Suprapubic skin (tissue), 4 donors: ENCODE data around the gene PCDHB14. TPM values are rescaled to one million over a fixed set of nuclear protein-coding genes. Genes with fewer than 3 reads are reported as not detected.
A peak's percentile ranks its signal among the peaks of the same experiment; 100 is the strongest.
"Not testable (repeated sequence)": the region's sequence is repeated elsewhere in the genome, so short reads cannot be mapped to it uniquely, and the experiment has no call there.

Source experiments
- DNase-seq, 2 donors: peaks; one replicate each; pipeline ENCODE4 v3.0.0-alpha.2; 2019; ENCODE audit warnings: low spot score in 2 of 2
- H3K27ac ChIP-seq: fragments of 200-600 bp; sonication (generic); one replicate; pipeline ENCODE4 v1.5.1; 2019
- H3K27me3 ChIP-seq: fragments of 200-600 bp; sonication (generic); one replicate; pipeline ENCODE4 v1.5.1; 2019
- H3K36me3 ChIP-seq: fragments of 200-600 bp; sonication (generic); one replicate; pipeline ENCODE4 v1.5.1; 2019
- H3K4me1 ChIP-seq: fragments of 200-600 bp; sonication (generic); one replicate; pipeline ENCODE4 v1.5.1; 2019
- H3K4me3 ChIP-seq: fragments of 200-600 bp; sonication (generic); one replicate; pipeline ENCODE4 v1.5.1; 2019; ENCODE audit warnings: mild to moderate bottlenecking
- H3K9me3 ChIP-seq: fragments of 200-600 bp; sonication (generic); one replicate; pipeline ENCODE4 v1.5.1; 2019
- CTCF ChIP-seq, 2 donors: fragments of 200-600 bp in 1 of 2; fragments of 450-650 bp in 1 of 2; sonication (generic) in 1 of 2; IDR thresholded peaks; one replicate each; pipeline ENCODE4 v1.5.1; 2016 to 2019; ENCODE audit warnings: antibody characterized with exemption in 2 of 2, mild to moderate bottlenecking in 1 of 2, moderate library complexity in 1 of 2
- EP300 ChIP-seq: sonication (generic); formaldehyde crosslinking; IDR thresholded peaks from one replicate; pipeline ENCODE4 v1.6.1; 2017; ENCODE audit warnings: antibody characterized with exemption
- POLR2A ChIP-seq, 2 donors: fragments of 450-650 bp; IDR thresholded peaks; one replicate each; pipeline ENCODE4 v1.6.1; 2017; ENCODE audit warnings: antibody characterized with exemption in 2 of 2, mild to moderate bottlenecking in 2 of 2, moderate library complexity in 2 of 2
- POLR2AphosphoS5 ChIP-seq, 3 donors: sonication (generic); formaldehyde crosslinking; IDR thresholded peaks; one replicate each; pipeline ENCODE4 v1.6.1; 2017; ENCODE audit warnings: antibody characterized with exemption in 3 of 3
- WGBS: methylation state at CpG from one replicate; pipeline ENCODE4 v1.1.5; 2018; 5-methylcytosine and 5-hydroxymethylcytosine counted together
- total RNA-seq, 4 donors: library from RNA; depleted of rRNA; stranded (reverse); fragments of >200 nt; gene quantifications; one replicate each; pipeline ENCODE4 v1.1.0, GENCODE V29; 2016

Gene PCDHB14
- total RNA-seq: 1 to 10 TPM; 2.5 to 6.5 (median 6.0) TPM

- 39% methylated on average over 15 of the region's 15 CpGs for WGBS
- no peak within 1 kb of the TSS for H3K27ac ChIP-seq
- no peaks in the 10 kb centered on the region for H3K4me1 ChIP-seq
- no peaks in the 10 kb centered on the region for H3K27me3 ChIP-seq
- no peak for DNase-seq
- H3K4me3 ChIP-seq: peak within 1 kb of the TSS; percentile 27
- H3K9me3 ChIP-seq: peaks cover 24% of the 10 kb centered on the region
- H3K36me3 ChIP-seq: no peaks in the 10 kb centered on the region
- TF ChIP-seq POLR2AphosphoS5 (IDR thresholded peaks at IDR 0.05) (no peak), EP300 (no peak), POLR2A (IDR thresholded peaks at IDR 0.05) (no peak), CTCF (IDR thresholded peaks at IDR 0.05) (no peak)
Measured at GRCh38 chr5:141223112-141223783, at the start of gene PCDHB14. Gene PCDHB14, plus strand, starts transcription at chr5:141223343. Its CDS starts 163 bp downstream, at chr5:141223506.

- H3K27me3 ChIP-seq: peaks cover 28% of the 10 kb centered on the region
- H3K27ac ChIP-seq, H3K4me1 ChIP-seq, DNase-seq, H3K36me3 ChIP-seq, H3K4me3 ChIP-seq: not testable (repeated sequence)
- WGBS: 55% methylated on average over 59 of the region's 79 CpGs
- H3K9me3 ChIP-seq: peaks cover 33% of the 10 kb centered on the region
Measured at GRCh38 chr5:141174291-141175104, 48.6 kb upstream of the PCDHB14 start.

- no peaks in the 10 kb centered on the region for H3K4me1 ChIP-seq
- H3K36me3 ChIP-seq: no peaks in the 10 kb centered on the region
- H3K4me3 ChIP-seq: no peak overlapping the region
- TF ChIP-seq EP300: no peak
- no peak for TF ChIP-seq POLR2A (IDR thresholded peaks at IDR 0.05)
- no peak for TF ChIP-seq POLR2AphosphoS5 (IDR thresholded peaks at IDR 0.05)
- no peak for TF ChIP-seq CTCF (IDR thresholded peaks at IDR 0.05)
- 73% methylated on average over 1 of the region's 1 CpG for WGBS
- no peak for DNase-seq
- H3K27me3 ChIP-seq: peaks cover 29% of the 10 kb centered on the region
- no peak overlapping the region for H3K27ac ChIP-seq
- H3K9me3 ChIP-seq: peaks cover 34% of the 10 kb centered on the region
Measured at GRCh38 chr5:141175933-141176332, 47.2 kb upstream of the PCDHB14 start.

GRCh38 chr5:141177577-141178191 is 45.5 kb upstream of the PCDHB14 start, which contains the start of gene PCDHB8:
Gene PCDHB8, plus strand, starts transcription at chr5:141177790. Its CDS starts 245 bp downstream, at chr5:141178035.
- H3K4me1 ChIP-seq, H3K27ac ChIP-seq, DNase-seq, H3K36me3 ChIP-seq, H3K4me3 ChIP-seq: not testable (repeated sequence)
- WGBS: 34% methylated on average over 14 of the region's 18 CpGs
- peaks cover 34% of the 10 kb centered on the region for H3K9me3 ChIP-seq
- peaks cover 29% of the 10 kb centered on the region for H3K27me3 ChIP-seq

GRCh38 chr5:141179371-141179770 is 43.8 kb upstream of the PCDHB14 start:
- not testable (repeated sequence) for H3K36me3 ChIP-seq, H3K4me1 ChIP-seq, H3K27ac ChIP-seq, H3K4me3 ChIP-seq, DNase-seq
- 37% methylated on average over 29 of the region's 39 CpGs for WGBS
- Histone ChIP-seq H3K9me3 (peaks cover 28% of the 10 kb centered on the region), H3K27me3 (peaks cover 27% of the 10 kb centered on the region)

- peaks cover 29% of the 10 kb centered on the region for H3K9me3 ChIP-seq
- H3K27me3 ChIP-seq: peaks cover 22% of the 10 kb centered on the region
- WGBS: 30% methylated on average over 20 of the region's 32 CpGs
- H3K36me3 ChIP-seq, DNase-seq, H3K27ac ChIP-seq, H3K4me3 ChIP-seq, H3K4me1 ChIP-seq: not testable (repeated sequence)
Measured at GRCh38 chr5:141179876-141180275, 43.3 kb upstream of the PCDHB14 start.

GRCh38 chr5:141180313-141180712 is 42.8 kb upstream of the PCDHB14 start:
- no peak for DNase-seq
- Histone ChIP-seq H3K4me1 (no peaks in the 10 kb centered on the region), H3K27ac (no peak overlapping the region), H3K36me3 (no peaks in the 10 kb centered on the region), H3K9me3 (peaks cover 28% of the 10 kb centered on the region), H3K27me3 (peaks cover 19% of the 10 kb centered on the region), H3K4me3 (no peak overlapping the region)
- TF ChIP-seq POLR2A (IDR thresholded peaks at IDR 0.05): no peak
- 62% methylated on average over 1 of the region's 1 CpG for WGBS
